ENCODE measurements around the gene KCNH8. TPM values are rescaled to one million over a fixed set of nuclear protein-coding genes. Genes with fewer than 3 reads are reported as not detected.

Gene KCNH8
- total RNA-seq, 3 donors from 2014 or later (not counting 1 experiment from before 2014, with no cell fraction given) = 0.10 TPM; not detected in 2

DNA sequence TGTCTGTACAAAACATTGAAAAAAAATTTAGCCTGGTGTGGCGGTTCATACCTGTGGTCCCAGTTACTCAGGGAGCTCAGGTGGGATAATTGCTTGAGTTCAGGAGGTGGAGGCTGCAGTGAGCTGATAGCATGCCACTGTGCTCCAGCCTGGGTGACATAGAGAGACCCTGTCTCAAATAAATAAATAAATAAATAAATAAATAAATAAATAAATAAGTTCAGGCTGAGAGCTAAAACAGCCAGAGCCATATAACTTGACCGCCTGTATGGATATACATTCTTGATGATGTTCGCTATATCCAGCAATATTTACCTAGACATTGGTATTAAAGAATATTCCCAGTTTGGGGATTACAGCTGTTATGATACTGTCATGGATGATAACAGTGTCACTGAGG, 146.9 kb downstream of the KCNH8 start:
- ATAC-seq (no peak), DNase-seq (no peak)
- Histone ChIP-seq H3K27ac (ENCODE audit: low read length) (no peak overlapping the region), H3K4me3 (ENCODE audit: low read length) (no peak overlapping the region), H3K36me3 (ENCODE audit: control insufficient read depth, insufficient read depth, low read length) (no peaks in the 10 kb centered on the region), H3K9me3 (ENCODE audit: control insufficient read depth, insufficient read depth, low read length) (no peaks in the 10 kb centered on the region), H3K27me3 (ENCODE audit: control insufficient read depth, insufficient read depth, low read length) (no peaks in the 10 kb centered on the region), H3K4me1 (ENCODE audit: control insufficient read depth, insufficient read depth, low read length) (no peaks in the 10 kb centered on the region)
- H3K4me1 Mint-ChIP-seq = no peaks in the 10 kb centered on the region
- H3K27me3 Mint-ChIP-seq (ENCODE audit: low read depth in 2 of 2) = no peaks in the 10 kb centered on the region
- no peak overlapping the region for H3K4me3 Mint-ChIP-seq
- no peak overlapping the region for H3K27ac Mint-ChIP-seq
- peaks cover 2 to 3% of the 10 kb centered on the region in 2 donors for H3K9me3 Mint-ChIP-seq
- whole genome bisulfite sequencing (ENCODE audit: insufficient coverage) = 97% methylated on average over 2 of the region's 3 CpGs
- intact Hi-C loops (cut with micrococcal nuclease) = no loop called here
- TF ChIP-seq, protein P1, sequence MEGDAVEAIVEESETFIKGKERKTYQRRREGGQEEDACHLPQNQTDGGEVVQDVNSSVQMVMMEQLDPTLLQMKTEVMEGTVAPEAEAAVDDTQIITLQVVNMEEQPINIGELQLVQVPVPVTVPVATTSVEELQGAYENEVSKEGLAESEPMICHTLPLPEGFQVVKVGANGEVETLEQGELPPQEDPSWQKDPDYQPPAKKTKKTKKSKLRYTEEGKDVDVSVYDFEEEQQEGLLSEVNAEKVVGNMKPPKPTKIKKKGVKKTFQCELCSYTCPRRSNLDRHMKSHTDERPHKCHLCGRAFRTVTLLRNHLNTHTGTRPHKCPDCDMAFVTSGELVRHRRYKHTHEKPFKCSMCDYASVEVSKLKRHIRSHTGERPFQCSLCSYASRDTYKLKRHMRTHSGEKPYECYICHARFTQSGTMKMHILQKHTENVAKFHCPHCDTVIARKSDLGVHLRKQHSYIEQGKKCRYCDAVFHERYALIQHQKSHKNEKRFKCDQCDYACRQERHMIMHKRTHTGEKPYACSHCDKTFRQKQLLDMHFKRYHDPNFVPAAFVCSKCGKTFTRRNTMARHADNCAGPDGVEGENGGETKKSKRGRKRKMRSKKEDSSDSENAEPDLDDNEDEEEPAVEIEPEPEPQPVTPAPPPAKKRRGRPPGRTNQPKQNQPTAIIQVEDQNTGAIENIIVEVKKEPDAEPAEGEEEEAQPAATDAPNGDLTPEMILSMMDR (IDR thresholded peaks at IDR 0.05) = no peak
- H3K36me3 Mint-ChIP-seq = no peaks in the 10 kb centered on the region

DNA sequence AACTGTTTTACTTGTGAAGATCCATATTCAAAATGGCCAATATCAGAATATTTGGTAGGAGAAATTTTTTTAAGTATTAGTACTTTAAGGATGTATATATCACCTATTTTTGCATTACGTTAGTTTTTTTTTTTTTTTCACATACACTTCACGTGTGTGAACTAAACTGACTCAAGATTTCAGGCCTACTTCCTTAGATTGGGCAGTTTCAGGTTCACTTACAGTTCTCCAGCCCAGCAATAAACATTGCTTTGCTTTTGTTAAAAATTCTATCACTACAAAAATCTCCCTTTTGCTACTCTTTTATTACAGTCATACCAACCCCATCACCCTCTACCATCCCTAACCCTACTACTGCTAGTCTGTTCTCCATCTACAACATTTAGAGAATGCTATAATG, 183.6 kb downstream of the KCNH8 start:
- 85% methylated on average over 2 of the region's 2 CpGs for WGBS (ENCODE audit: insufficient coverage)
- intact Hi-C loops (cut with micrococcal nuclease) = no loop called here
- Mint-ChIP-seq H3K4me1 (no peaks in the 10 kb centered on the region), H3K4me3 (no peak overlapping the region), H3K27me3 (ENCODE audit: low read depth in 2 of 2) (no peaks in the 10 kb centered on the region), H3K9me3 (peaks cover 0 to 6% of the 10 kb centered on the region in 2 donors), H3K27ac (no peak overlapping the region), H3K36me3 (no peaks in the 10 kb centered on the region)
- no peak overlapping the region for H3K4me3 ChIP-seq (ENCODE audit: low read length)
- no peaks in the 10 kb centered on the region for H3K9me3 ChIP-seq (ENCODE audit: control insufficient read depth, insufficient read depth, low read length)
- TF ChIP-seq, protein P1 (IDR thresholded peaks at IDR 0.05) = no peak
- no peaks in the 10 kb centered on the region for H3K27me3 ChIP-seq (ENCODE audit: control insufficient read depth, insufficient read depth, low read length)
- no peak for DNase-seq
- H3K27ac ChIP-seq (ENCODE audit: low read length) = no peak overlapping the region
- no peaks in the 10 kb centered on the region for H3K36me3 ChIP-seq (ENCODE audit: control insufficient read depth, insufficient read depth, low read length)
- no peak for ATAC-seq
- no peaks in the 10 kb centered on the region for H3K4me1 ChIP-seq (ENCODE audit: control insufficient read depth, insufficient read depth, low read length)

DNA sequence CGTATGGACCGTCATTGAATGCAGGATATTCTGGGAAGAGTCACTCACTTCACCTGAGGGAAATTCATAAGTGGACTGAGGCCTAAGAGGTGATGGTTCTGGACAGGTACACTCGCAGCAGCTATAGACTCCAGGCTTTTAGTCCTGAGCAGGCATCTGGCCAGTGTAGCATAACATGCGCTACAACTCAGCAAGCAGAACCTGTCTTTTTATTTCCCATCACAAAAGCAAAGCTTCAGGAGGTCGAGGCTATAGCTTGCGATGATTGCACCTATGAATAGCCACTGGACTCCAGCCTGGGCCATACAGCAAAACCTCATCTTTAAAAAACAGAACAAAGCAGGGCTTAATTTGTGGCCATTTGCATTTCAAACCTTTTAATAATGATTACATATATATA, 185.8 kb downstream of the KCNH8 start:
- Histone ChIP-seq H3K27me3 (ENCODE audit: control insufficient read depth, insufficient read depth, low read length) (no peaks in the 10 kb centered on the region), H3K4me3 (ENCODE audit: low read length) (no peak overlapping the region), H3K36me3 (ENCODE audit: control insufficient read depth, insufficient read depth, low read length) (no peaks in the 10 kb centered on the region), H3K4me1 (ENCODE audit: control insufficient read depth, insufficient read depth, low read length) (no peaks in the 10 kb centered on the region), H3K9me3 (ENCODE audit: control insufficient read depth, insufficient read depth, low read length) (no peaks in the 10 kb centered on the region), H3K27ac (ENCODE audit: low read length) (no peak overlapping the region)
- DNase-seq = no peak
- no peaks in the 10 kb centered on the region for H3K4me1 Mint-ChIP-seq
- intact Hi-C loops (cut with micrococcal nuclease) = no loop called here
- no peaks in the 10 kb centered on the region for H3K36me3 Mint-ChIP-seq
- 79% methylated on average over 6 of the region's 6 CpGs for WGBS (ENCODE audit: insufficient coverage)
- TF ChIP-seq, protein P1 (IDR thresholded peaks at IDR 0.05) = no peak
- H3K27ac Mint-ChIP-seq = no peak overlapping the region
- no peaks in the 10 kb centered on the region for H3K27me3 Mint-ChIP-seq (ENCODE audit: low read depth in 2 of 2)
- ATAC-seq = no peak
- no peak overlapping the region for H3K4me3 Mint-ChIP-seq
- peaks cover 4% of the 10 kb centered on the region in 2 donors for H3K9me3 Mint-ChIP-seq

DNA sequence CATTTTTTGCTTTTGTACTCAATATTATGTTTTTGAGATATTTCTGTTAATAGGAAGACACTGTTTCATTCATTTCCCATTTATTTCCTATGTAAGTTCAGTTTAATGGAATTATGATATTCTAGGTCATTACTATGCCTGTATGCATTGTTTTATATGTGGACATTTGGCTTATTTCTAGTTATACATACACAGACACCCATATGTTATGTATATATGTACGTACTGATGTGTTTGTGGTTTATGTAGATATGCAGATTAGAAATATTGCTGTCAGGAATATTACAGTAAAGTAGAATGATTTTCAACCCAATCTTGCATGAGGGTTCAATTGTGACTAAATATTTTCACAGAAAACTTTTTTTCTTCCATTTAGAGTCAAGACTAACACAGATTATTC, 190.5 kb downstream of the KCNH8 start:
- no peak overlapping the region for H3K4me3 ChIP-seq (ENCODE audit: low read length)
- no peaks in the 10 kb centered on the region for H3K4me1 ChIP-seq (ENCODE audit: control insufficient read depth, insufficient read depth, low read length)
- no peaks in the 10 kb centered on the region for H3K27me3 ChIP-seq (ENCODE audit: control insufficient read depth, insufficient read depth, low read length)
- ATAC-seq (no peak), DNase-seq (no peak)
- Mint-ChIP-seq H3K4me3 (no peak overlapping the region), H3K9me3 (peaks cover 2 to 4% of the 10 kb centered on the region in 2 donors), H3K27me3 (ENCODE audit: low read depth in 2 of 2) (no peaks in the 10 kb centered on the region), H3K36me3 (no peaks in the 10 kb centered on the region), H3K27ac (no peak overlapping the region), H3K4me1 (no peaks in the 10 kb centered on the region)
- H3K9me3 ChIP-seq (ENCODE audit: control insufficient read depth, insufficient read depth, low read length) = no peaks in the 10 kb centered on the region
- TF ChIP-seq, protein P1 (IDR thresholded peaks at IDR 0.05) = no peak
- intact Hi-C loops (cut with micrococcal nuclease) = no loop called here
- WGBS (ENCODE audit: insufficient coverage) = no CpG with 5 or more reads among the region's 1 CpG
- no peaks in the 10 kb centered on the region for H3K36me3 ChIP-seq (ENCODE audit: control insufficient read depth, insufficient read depth, low read length)
- H3K27ac ChIP-seq (ENCODE audit: low read length) = no peak overlapping the region

Data from natural killer cell (primary cell).